ENCODE data around the gene UBAP1.
"Not testable (repeated sequence)": the region's sequence is repeated elsewhere in the genome, so short reads cannot be mapped to it uniquely, and the experiment has no call there.

Gene UBAP1

GRCh38 chr9:34282096-34282495 is 103.3 kb downstream of the UBAP1 start:
- DNase-seq (ENCODE audit: extremely low spot score): no peak
- ChIA-PET POLR2A (no interaction called here), CTCF (no interaction called here)
- TF ChIP-seq NFRKB (IDR thresholded peaks at IDR 0.05) (no peak), ELF4 (IDR thresholded peaks at IDR 0.05) (no peak)

GRCh38 chr9:34289159-34289558 is 110.3 kb downstream of the UBAP1 start:
- no peak for TF ChIP-seq NFRKB (IDR thresholded peaks at IDR 0.05)
- TF ChIP-seq TARDBP (IDR thresholded peaks at IDR 0.05): no peak
- TF ChIP-seq HDGF (IDR thresholded peaks at IDR 0.05; ENCODE audit: borderline replicate concordance): no peak
- TF ChIP-seq L3MBTL2 (conservative IDR thresholded peaks at IDR 0.05): no peak
- no peak for TF ChIP-seq FOXK2 (IDR thresholded peaks at IDR 0.05)
- TF ChIP-seq PKNOX1 (IDR thresholded peaks at IDR 0.05): no peak
- TF ChIP-seq SP1 (IDR thresholded peaks at IDR 0.05): no peak
- no peak for TF ChIP-seq ELF4 (IDR thresholded peaks at IDR 0.05)
- DNase-seq (ENCODE audit: extremely low spot score): no peak
- ChIA-PET CTCF (no interaction called here), POLR2A (no interaction called here)

GRCh38 chr9:34291023-34291422 is 112.2 kb downstream of the UBAP1 start:
- ChIA-PET POLR2A (no interaction called here), CTCF (no interaction called here)
- no peak for TF ChIP-seq ELF4 (IDR thresholded peaks at IDR 0.05)
- TF ChIP-seq L3MBTL2 (conservative IDR thresholded peaks at IDR 0.05): no peak
- no peak for TF ChIP-seq SUZ12 (IDR thresholded peaks at IDR 0.05)
- TF ChIP-seq FOXA1 (IDR thresholded peaks at IDR 0.05): no peak
- TF ChIP-seq NFRKB (IDR thresholded peaks at IDR 0.05): no peak
- no peak for TF ChIP-seq CTBP1 (IDR thresholded peaks at IDR 0.05; ENCODE audit: borderline replicate concordance)
- no peak for TF ChIP-seq ZNF384 (IDR thresholded peaks at IDR 0.05)
- no peak for TF ChIP-seq TARDBP (IDR thresholded peaks at IDR 0.05)
- no peak for TF ChIP-seq SP1 (IDR thresholded peaks at IDR 0.05)
- no peak for TF ChIP-seq BHLHE40 (IDR thresholded peaks at IDR 0.05; ENCODE audit: borderline replicate concordance)
- TF ChIP-seq FOXM1 (IDR thresholded peaks at IDR 0.05; ENCODE audit: borderline replicate concordance): no peak
- TF ChIP-seq FOXK2 (IDR thresholded peaks at IDR 0.05): no peak
- TF ChIP-seq PKNOX1 (IDR thresholded peaks at IDR 0.05): no peak
- no peak for DNase-seq (ENCODE audit: extremely low spot score)

GRCh38 chr9:34291423-34291822 is 112.6 kb downstream of the UBAP1 start:
- DNase-seq (ENCODE audit: extremely low spot score): no peak
- ChIA-PET CTCF (no interaction called here), POLR2A (interaction anchor here (0.6 kb wide), 1 partner anchor 342 kb away, joined by 4 read pairs; no protein-coding TSS in a partner anchor)
- TF ChIP-seq PKNOX1 (IDR thresholded peaks at IDR 0.05) (peak; percentile 77), SP1 (IDR thresholded peaks at IDR 0.05) (no peak), FOXK2 (IDR thresholded peaks at IDR 0.05) (no peak), CTBP1 (IDR thresholded peaks at IDR 0.05; ENCODE audit: borderline replicate concordance) (no peak), FOXM1 (IDR thresholded peaks at IDR 0.05; ENCODE audit: borderline replicate concordance) (no peak)

GRCh38 chr9:34292552-34292951 is 113.7 kb downstream of the UBAP1 start:
- TF ChIP-seq ZNF384 (IDR thresholded peaks at IDR 0.05) (no peak), FOXA1 (IDR thresholded peaks at IDR 0.05) (no peak), ELF4 (IDR thresholded peaks at IDR 0.05) (no peak), FOXK2 (IDR thresholded peaks at IDR 0.05) (no peak), SUZ12 (IDR thresholded peaks at IDR 0.05) (no peak), PKNOX1 (IDR thresholded peaks at IDR 0.05) (no peak), L3MBTL2 (conservative IDR thresholded peaks at IDR 0.05) (no peak), FOXM1 (IDR thresholded peaks at IDR 0.05; ENCODE audit: borderline replicate concordance) (no peak), SP1 (IDR thresholded peaks at IDR 0.05) (no peak), CTBP1 (IDR thresholded peaks at IDR 0.05; ENCODE audit: borderline replicate concordance) (no peak), NFRKB (IDR thresholded peaks at IDR 0.05) (no peak)
- no peak for DNase-seq (ENCODE audit: extremely low spot score)
- ChIA-PET POLR2A (no interaction called here), CTCF (no interaction called here)

- CTCF ChIA-PET: interaction anchor here (0.7 kb wide), 1 partner anchor 376 kb away, joined by 6 read pairs; no protein-coding TSS in a partner anchor
- DNase-seq (ENCODE audit: extremely low spot score); POLR2A ChIA-PET: not testable (repeated sequence)
Observed at GRCh38 chr9:34301064-34301463, 122.2 kb downstream of the UBAP1 start.

Measured in HEK293T (cell line).